ENCODE measurements around the gene ADAP1. TPM values are rescaled to one million over a fixed set of nuclear protein-coding genes. Genes with fewer than 3 reads are reported as not detected.
"Not testable (repeated sequence)": the region's sequence is repeated elsewhere in the genome, so short reads cannot be mapped to it uniquely, and the experiment has no call there.

Gene ADAP1
- total RNA-seq (10 to 100 TPM in 6 of 9 donors, 1 to 10 TPM in 3; 7.0 to 16.5 (median 12.0) TPM), polyA plus RNA-seq (10 to 100 TPM in 1 of 2 donors, 1 to 10 TPM in 1; 3.1 to 14.0 TPM)
- long read RNA-seq, donor 1, partial matches to known transcripts: 0 of 5 reads
- long read RNA-seq, donor 1, other reads (novel, unspliced or antisense): 1 of 5 reads
- long read RNA-seq, donor 2, partial matches to known transcripts: 0 of 7 reads
- long read RNA-seq, donor 2, other reads (novel, unspliced or antisense): 1 of 7 reads
- long read RNA-seq, donor 3, partial matches to known transcripts: 1 of 6 reads
- long read RNA-seq, donor 3, other reads (novel, unspliced or antisense): 2 of 6 reads

GRCh38 chr7:954330-955238 lies at the start of gene ADAP1:
ADAP1 (minus strand) TSS chr7:954680; CDS start chr7:954477, 203 bp downstream.
- H3K4me3 ChIP-seq: peak within 1 kb of the TSS; percentile 34 to 73 (median 57)
- H3K9me3 ChIP-seq: no peaks in the 10 kb centered on the region
- WGBS, 4 donors: 8 to 65% (median 15%) methylated on average over 7 to 115 of the region's 115 CpGs
- TF ChIP-seq POLR2A (IDR thresholded peaks at IDR 0.05) (no peak), CTCF (IDR thresholded peaks at IDR 0.05) (peak in 5 of 12 donors; percentile 4 to 41 (median 16))
- peaks cover 0 to 27% (median 8%) of the 10 kb centered on the region in 9 donors for H3K27me3 ChIP-seq
- peaks cover 0 to 4% (median 0%) of the 10 kb centered on the region in 9 donors for H3K36me3 ChIP-seq
- intact Hi-C loops (cut with DNase I): loop anchor here in 3 of 10 donors (5.0 to 10.0 kb wide), 3 partner anchors 47 to 172 kb away; no protein-coding TSS in a partner anchor
- DNase-seq (peak in 4 of 5 donors; percentile 45 to 78 (median 61)), ATAC-seq (peak in 3 of 4 donors; percentile 50 to 62 (median 57))
- peaks cover 0 to 44% (median 9%) of the 10 kb centered on the region in 12 donors for H3K4me1 ChIP-seq
- H3K27ac ChIP-seq: peak within 1 kb of the TSS in 6 of 12 donors; percentile 14 to 79 (median 42)

- peaks cover 0 to 37% (median 22%) of the 10 kb centered on the region in 9 donors for H3K36me3 ChIP-seq
- ATAC-seq: not testable (repeated sequence)
Observed at GRCh38 chr7:1002445-1002844, 48.0 kb upstream of the ADAP1 start.

GRCh38 chr7:1002026-1002425 lies 47.5 kb upstream of the ADAP1 start:
- H3K27me3 ChIP-seq; intact Hi-C loops (cut with DNase I); H3K27ac ChIP-seq; DNase-seq; H3K4me1 ChIP-seq; H3K4me3 ChIP-seq; H3K9me3 ChIP-seq; ATAC-seq: not testable (repeated sequence)
- WGBS, 4 donors: 90 to 94% (median 91%) methylated on average over 4 of the region's 4 CpGs
- peaks cover 0 to 37% (median 26%) of the 10 kb centered on the region in 9 donors for H3K36me3 ChIP-seq

More at GRCh38 chr7:1002445-1002844, 48.0 kb upstream of the ADAP1 start:
- 80 to 91% (median 87%) methylated on average over 3 to 6 of the region's 7 CpGs for WGBS, 4 donors
- H3K4me1 ChIP-seq; H3K27me3 ChIP-seq; intact Hi-C loops (cut with DNase I); H3K4me3 ChIP-seq; DNase-seq; H3K9me3 ChIP-seq; H3K27ac ChIP-seq: not testable (repeated sequence)

GRCh38 chr7:1001069-1001770 lies 46.7 kb upstream of the ADAP1 start:
- DNase-seq; H3K4me3 ChIP-seq; H3K4me1 ChIP-seq; H3K27ac ChIP-seq; H3K9me3 ChIP-seq; ATAC-seq; intact Hi-C loops (cut with DNase I); H3K27me3 ChIP-seq: not testable (repeated sequence)
- H3K36me3 ChIP-seq: peaks cover 0 to 37% (median 25%) of the 10 kb centered on the region in 9 donors
- 89 to 94% (median 92%) methylated on average over 8 to 14 of the region's 14 CpGs for WGBS, 4 donors

Data from heart left ventricle (tissue), 16 donors.